H4 (cell line): Measurements from ENCODE around the gene SF3B3. TPM values are rescaled to one million over a fixed set of nuclear protein-coding genes. Genes with fewer than 3 reads are reported as not detected.
"Not testable (repeated sequence)": the region's sequence is repeated elsewhere in the genome, so short reads cannot be mapped to it uniquely, and the experiment has no call there.

ENCODE experiments used
- DNase-seq: peaks from one replicate; pipeline ENCODE4 v3.0.0-alpha.2; 2015; ENCODE audit warnings: low spot score
- total RNA-seq: library from RNA; depleted of rRNA; stranded (reverse); fragments of >200 nt; shearing (Covaris generic); gene quantifications from 2 replicates; pipeline ENCODE4 v1.2.3, GENCODE V29; 2014

The SF3B3 gene
- total RNA-seq, 1 experiment from 2014 or later, result 180 TPM

DNA sequence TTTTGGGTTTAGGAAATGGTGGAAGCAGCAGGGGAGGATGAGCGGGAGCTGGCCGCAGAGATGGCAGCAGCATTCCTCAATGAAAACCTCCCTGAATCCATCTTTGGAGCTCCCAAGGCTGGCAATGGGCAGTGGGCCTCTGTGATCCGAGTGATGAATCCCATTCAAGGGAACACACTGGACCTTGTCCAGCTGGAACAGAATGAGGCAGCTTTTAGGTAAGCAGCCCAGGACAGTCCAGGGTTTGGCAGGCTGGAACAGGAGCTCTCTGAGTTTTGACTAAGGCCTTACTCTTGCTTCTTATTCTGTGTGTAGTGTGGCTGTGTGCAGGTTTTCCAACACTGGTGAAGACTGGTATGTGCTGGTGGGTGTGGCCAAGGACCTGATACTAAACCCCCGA lies 41.4 kb downstream of the SF3B3 start:
- DNase-seq, result no peak

DNA sequence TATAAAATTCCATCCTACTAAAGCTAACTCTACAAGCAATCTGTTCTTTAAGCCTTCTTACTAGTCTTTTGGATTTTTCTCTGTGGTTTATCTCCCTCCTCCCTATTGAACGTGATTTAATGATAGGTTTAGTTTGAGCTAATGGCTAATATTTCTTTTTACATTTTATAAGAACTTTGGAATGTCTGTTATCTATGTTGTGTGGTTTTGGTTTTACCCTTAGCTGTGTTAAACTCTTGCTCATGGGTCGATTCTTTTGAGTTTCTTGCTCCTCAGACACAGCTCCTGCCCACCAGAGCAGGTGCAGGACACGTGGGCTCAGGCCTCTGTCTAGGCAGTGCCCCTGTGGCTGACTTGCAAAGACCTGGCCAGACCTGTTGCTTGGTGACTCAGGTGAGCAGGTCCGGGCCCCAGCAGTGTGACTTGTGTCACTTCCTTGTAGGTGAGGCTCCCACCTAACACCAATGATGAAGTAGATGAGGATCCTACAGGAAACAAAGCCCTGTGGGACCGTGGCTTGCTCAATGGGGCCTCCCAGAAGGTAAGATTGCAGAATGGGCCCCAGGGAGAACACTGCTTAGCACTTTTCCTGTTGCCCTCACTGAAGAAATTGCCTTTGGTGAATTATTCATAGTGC lies 45.1 kb downstream of the SF3B3 start:
- DNase-seq, result no peak

- no peak for DNase-seq
Measured at GRCh38 chr16:70569752-70570151, 46.1 kb downstream of the SF3B3 start.

DNA sequence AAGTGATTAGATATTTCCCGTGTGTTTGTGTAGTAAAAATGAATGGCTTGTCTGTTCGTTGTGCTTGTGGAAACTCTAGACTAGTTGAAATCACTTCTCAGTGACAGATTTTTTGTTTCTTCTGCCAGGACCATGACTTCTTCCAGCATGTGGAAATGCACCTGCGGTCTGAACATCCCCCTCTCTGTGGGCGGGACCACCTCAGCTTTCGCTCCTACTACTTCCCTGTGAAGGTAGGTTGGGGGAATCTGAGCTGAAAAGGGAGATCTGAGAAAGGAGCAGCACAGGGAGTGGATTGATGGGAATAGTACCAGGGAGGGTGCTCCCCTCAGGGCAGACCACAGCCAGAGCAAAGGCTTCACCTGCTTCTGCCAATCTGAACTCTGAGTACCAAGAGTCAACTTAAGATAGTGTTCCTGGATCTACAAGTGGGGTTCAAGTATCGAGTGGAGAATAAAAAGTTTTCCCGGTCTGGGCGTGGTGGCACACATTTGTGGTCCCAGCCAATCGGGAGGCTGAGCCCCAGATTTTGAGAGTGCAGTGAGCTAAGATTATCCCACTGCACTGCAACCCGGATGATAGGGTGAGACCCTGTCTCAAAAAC lies 47.5 kb downstream of the SF3B3 start:
- DNase-seq, result no peak

DNA sequence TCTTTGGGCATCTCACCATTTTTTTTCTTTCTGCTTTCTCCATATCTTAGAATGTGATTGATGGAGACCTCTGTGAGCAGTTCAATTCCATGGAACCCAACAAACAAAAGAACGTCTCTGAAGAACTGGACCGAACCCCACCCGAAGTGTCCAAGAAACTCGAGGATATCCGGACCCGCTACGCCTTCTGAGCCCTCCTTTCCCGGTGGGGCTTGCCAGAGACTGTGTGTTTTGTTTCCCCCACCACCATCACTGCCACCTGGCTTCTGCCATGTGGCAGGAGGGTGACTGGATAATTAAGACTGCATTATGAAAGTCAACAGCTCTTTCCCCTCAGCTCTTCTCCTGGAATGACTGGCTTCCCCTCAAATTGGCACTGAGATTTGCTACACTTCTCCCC lies 48.0 kb downstream of the SF3B3 start:
- DNase-seq, result no peak

GRCh38 chr16:70572050-70572925 lies 48.7 kb downstream of the SF3B3 start:
- DNase-seq, result no peak

GRCh38 chr16:70572926-70573270 lies 49.3 kb downstream of the SF3B3 start:
- DNase-seq, result no peak

DNA sequence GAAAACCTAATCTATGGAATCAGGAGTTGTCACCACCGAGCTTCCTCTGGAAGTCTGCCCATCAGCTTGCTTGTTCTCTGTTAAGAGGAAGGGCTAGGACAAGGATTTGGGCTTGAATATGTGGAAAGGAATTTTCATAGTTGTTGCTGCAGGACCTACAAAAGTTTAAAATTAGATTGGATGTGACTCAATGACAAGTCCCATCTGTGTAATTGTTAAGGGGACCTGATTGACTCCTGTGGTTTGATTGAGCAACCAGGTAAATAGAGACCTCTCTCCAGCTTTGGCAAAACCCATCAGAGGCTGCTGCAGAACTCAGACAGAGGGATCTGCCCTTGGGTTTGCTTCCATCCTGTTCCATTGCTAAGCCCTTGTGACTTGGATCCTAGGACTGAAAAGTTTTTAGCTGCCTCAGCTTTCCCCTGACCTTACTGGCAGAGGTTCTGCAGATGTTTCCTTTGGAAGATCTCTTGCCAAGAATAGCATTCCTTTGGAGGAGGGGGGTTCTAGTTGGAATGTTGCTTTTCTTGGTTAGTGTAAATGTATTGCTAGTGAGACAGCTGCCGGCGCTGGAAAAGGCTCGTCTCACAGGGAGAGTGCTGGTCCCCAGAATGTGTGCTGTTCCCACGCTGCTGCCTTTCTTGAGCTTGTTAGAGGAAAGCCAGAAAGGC lies 50.0 kb downstream of the SF3B3 start:
- no peak for DNase-seq

DNA sequence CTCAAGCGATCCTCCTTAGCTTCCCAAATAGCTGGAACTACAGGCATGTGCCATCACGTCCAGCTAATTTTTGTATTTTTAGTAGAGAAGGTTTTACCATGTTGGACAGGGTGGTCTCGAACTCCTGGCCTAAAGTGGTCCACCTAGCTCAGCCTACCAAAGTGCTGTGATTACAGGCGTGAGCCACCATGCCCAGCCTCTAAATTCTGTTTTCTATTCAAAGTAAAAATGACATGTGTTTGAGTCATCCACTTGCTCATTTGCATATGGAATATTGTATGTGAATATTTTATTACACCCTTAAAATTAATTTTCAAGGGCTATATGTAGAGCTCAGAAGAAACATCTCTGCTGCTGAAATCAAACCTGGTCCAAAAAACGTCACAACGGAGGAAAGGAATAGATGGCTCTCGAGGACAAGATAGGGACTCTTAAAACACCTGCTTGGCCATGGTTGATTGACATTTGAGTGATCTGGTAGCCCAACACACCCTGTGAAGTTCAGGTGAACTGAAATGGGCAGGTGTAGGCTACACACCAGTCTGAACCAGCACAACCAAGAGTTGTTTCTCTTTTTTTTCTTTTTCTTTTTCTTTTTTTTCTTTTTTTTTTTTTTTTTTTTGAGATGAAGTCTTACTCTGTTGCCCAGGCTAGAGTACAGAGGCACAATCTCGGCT lies 51.1 kb downstream of the SF3B3 start:
- no peak for DNase-seq

- no peak for DNase-seq
Measured at GRCh38 chr16:70575376-70575775, 51.8 kb downstream of the SF3B3 start.

- peak; percentile 63 for DNase-seq
Measured at GRCh38 chr16:70576431-70577255, 53.0 kb downstream of the SF3B3 start.

GRCh38 chr16:70577256-70577698 lies 53.7 kb downstream of the SF3B3 start:
- DNase-seq, result peak; percentile 48

GRCh38 chr16:70578035-70578434 lies 54.4 kb downstream of the SF3B3 start:
- no peak for DNase-seq

DNA sequence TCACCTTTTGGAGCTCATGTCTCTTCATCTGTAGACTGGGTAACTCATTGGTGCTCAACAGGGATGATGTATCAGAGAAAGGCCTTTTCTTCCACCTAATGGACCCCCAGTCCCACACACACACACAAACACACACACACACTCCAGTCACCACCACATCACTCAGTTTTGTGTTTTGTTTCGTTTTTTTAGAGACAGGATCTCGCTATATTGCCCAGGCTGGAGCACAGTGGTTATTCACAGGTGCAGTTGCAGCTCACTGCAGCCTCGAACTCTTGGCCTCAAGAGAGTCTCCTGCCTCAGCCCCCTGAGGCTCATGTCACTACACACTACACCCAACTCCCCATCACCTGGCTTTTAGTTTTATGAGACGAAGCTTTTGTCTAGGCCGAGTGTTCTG lies 55.6 kb downstream of the SF3B3 start:
- DNase-seq, result no peak

DNA sequence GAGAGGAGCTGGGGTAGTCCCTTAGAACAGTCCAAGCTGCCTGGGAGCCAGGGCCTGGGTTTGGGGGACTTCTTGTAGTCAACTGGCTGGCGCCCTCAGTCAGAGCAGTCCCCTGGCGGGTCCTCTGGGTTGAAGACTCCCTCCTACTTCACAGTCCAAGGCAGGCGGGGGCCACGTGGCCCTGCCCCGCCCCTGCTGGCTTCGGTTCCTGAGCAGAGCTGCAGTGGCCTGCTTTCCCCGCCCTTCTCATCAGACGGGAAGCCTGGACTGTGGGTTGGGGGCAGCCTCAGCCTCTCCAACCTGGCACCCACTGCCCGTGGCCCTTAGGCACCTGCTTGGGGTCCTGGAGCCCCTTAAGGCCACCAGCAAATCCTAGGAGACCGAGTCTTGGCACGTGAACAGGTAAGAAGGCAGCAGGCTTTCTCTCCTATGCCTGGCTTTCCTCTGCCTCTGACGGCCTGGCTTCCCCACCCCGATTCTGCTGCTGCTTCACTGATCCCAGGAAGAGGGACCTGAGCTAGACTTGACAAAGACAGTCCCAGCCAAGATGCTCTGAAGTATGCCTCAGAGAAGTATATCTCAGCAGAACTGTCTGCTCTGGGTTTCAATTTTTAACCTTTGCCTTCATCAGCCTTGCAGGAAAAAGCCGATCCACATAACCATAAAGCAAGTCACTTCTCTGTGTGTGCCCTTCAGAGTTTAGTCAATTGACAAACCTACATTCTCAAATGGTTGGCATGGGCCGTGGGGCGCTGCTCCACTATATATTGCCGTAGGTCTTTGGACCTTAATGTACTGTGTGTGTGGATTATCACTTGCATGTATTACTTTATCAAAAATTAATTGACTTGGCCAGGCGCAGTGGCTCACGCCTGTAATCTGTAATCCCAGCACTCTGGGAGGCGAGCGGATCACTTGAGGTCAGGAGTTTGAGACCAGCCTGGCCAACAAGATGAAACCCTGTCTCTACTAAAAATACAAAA lies 56.3 kb downstream of the SF3B3 start:
- DNase-seq, result no peak

GRCh38 chr16:70582280-70582978 lies 58.8 kb downstream of the SF3B3 start:
- peak; percentile 54 for DNase-seq

DNA sequence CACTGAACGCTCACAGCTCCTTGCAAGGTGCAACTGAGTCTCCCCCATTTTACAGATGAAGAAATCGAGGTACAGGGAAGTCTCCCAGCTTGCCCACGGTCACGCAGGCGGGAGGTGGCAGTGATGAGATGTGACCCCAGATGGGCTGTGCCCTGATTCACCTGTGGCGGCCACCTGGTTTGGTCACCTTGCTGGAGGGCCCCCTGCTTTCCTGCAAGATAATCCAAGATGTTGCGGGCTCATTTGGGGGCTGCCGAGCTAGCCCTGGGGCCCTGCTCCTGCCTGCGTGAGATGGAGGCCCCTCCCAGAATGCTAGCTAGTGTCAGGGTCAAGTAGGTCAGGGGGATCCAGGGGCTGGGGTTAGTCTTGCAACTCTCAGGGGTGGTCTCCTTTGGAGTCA lies 63.1 kb downstream of the SF3B3 start:
- DNase-seq, result no peak

- DNase-seq, result no peak
Measured at GRCh38 chr16:70588565-70588964, 64.9 kb downstream of the SF3B3 start.

- not testable (repeated sequence) for DNase-seq
Measured at GRCh38 chr16:70589416-70589815, 65.8 kb downstream of the SF3B3 start.
